Midbrain (tissue), 1 donor: ENCODE results near the gene PNPLA7.

Experiments used
- DNase-seq: peaks from one replicate; lab custom pipeline; 2025; lab: John Stamatoyannopoulos, UW

PNPLA7 gene

GRCh38 chr9:137434498-137435380 lies 115.5 kb downstream of the PNPLA7 start:
- DNase-seq: no peak

- DNase-seq: no peak
Observed at GRCh38 chr9:137433916-137434431, 116.2 kb downstream of the PNPLA7 start.

GRCh38 chr9:137433349-137433915 lies 116.8 kb downstream of the PNPLA7 start:
- DNase-seq: no peak

- DNase-seq: no peak
Observed at GRCh38 chr9:137432687-137433348, 117.4 kb downstream of the PNPLA7 start.

GRCh38 chr9:137431416-137431931 lies 118.7 kb downstream of the PNPLA7 start:
- DNase-seq: no peak

- no peak for DNase-seq
Observed at GRCh38 chr9:137430723-137431415, 119.3 kb downstream of the PNPLA7 start.

- no peak for DNase-seq
Observed at GRCh38 chr9:137429974-137430722, 120.1 kb downstream of the PNPLA7 start.

GRCh38 chr9:137429546-137429890 lies 120.7 kb downstream of the PNPLA7 start:
- DNase-seq: no peak

GRCh38 chr9:137428841-137429545 lies 121.2 kb downstream of the PNPLA7 start:
- DNase-seq: no peak

GRCh38 chr9:137428311-137428630 lies 121.9 kb downstream of the PNPLA7 start:
- DNase-seq: no peak

GRCh38 chr9:137427454-137428310 lies 122.5 kb downstream of the PNPLA7 start:
- DNase-seq: no peak

- no peak for DNase-seq
Observed at GRCh38 chr9:137426018-137426681, 124.1 kb downstream of the PNPLA7 start.

GRCh38 chr9:137423514-137424291 lies 126.5 kb downstream of the PNPLA7 start:
- no peak for DNase-seq

GRCh38 chr9:137422604-137423513 lies 127.3 kb downstream of the PNPLA7 start, which contains the start of the genes EXD3 and NOXA1:
Gene EXD3, minus strand, starts transcription at chr9:137423162. Its CDS starts 27,805 bp downstream, at chr9:137395357.
Gene NOXA1, plus strand, starts transcription at chr9:137423393. Its CDS starts 137 bp downstream, at chr9:137423530.
- peak; percentile 92 for DNase-seq

- DNase-seq: no peak
Observed at GRCh38 chr9:137421838-137422603, 128.2 kb downstream of the PNPLA7 start.
